IPS-18c (cell line): Measurements from ENCODE around the gene CCDC88C.

Experiments used
- H3K4me3 ChIP-seq: 2 replicates; pipeline ENCODE4 v1.7.0; 2013; ENCODE audit warnings: low read depth, mild to moderate bottlenecking, low read length, moderate library complexity; ENCODE audit not compliant: insufficient read depth
- H3K9me3 ChIP-seq: one replicate; pipeline ENCODE4 v1.6.1; 2013; ENCODE audit warnings: mild to moderate bottlenecking, low read length, moderate library complexity; ENCODE audit not compliant: control insufficient read depth, insufficient read depth

CCDC88C gene

DNA sequence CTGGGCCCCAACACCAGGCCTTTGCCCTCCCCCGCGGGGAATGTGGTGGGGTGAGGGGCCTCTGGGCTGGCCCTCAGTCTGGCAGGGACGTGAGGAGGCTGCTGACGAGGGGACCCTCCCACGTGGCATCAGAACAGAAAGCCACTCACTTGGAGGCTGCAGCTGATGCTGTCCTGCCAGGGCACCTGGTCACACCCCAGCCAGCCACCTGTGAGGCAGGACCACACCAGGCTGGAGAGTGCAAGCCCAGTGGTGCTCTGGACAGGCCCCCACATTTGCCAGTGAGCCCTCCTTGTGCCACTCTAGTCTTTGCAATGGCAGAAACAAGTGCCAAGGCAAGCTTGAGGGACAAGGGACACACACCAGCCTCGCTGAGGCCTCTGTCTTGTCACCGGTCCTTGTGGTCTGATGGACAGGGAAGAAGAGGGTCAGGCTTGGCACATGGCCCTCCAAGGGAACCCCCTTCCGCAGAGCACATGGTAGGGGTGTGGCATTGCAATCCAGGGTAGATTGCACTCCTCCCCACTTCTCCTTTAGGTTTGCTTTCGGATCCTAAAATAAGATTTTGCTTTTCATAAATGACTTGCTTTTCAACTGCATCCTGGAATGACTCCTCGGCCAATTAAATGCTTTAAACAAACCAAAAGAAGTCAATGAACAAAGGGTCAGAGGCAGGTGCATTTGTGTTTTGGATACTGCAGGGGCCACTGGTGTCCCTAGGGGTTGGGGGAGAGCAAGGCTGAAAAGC lies 53.7 kb downstream of the CCDC88C start:
- peaks cover 2% of the 10 kb centered on the region for H3K9me3 ChIP-seq
- H3K4me3 ChIP-seq = no peak overlapping the region

DNA sequence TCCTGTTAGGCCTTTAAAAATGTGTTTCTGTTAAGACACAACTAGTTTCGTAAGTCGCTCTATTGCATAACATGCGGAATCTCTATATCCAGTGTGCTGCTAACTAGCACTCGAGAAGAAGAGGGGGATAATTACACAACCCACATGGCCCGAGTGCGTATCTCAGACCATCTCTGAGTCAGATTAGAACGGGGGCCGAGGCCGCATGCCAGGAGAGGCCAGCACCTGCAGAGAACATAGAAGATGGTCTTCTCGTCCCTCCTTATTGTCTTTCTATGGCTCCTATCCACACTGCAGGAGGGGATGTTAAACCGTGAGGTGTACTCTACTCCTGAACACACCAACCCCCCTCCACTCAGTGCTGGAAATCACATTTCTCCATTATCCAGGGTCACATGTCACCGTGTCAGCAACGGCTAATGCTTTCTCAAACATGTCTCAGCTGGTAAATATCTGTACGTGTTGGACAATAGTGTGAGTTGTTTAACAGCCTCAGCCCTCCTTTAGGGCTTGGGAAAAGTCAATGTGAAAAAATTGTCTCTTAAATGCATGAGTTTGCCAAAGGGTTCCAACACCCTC lies 56.3 kb downstream of the CCDC88C start:
- Histone ChIP-seq H3K9me3 (peaks cover 2% of the 10 kb centered on the region), H3K4me3 (no peak overlapping the region)

DNA sequence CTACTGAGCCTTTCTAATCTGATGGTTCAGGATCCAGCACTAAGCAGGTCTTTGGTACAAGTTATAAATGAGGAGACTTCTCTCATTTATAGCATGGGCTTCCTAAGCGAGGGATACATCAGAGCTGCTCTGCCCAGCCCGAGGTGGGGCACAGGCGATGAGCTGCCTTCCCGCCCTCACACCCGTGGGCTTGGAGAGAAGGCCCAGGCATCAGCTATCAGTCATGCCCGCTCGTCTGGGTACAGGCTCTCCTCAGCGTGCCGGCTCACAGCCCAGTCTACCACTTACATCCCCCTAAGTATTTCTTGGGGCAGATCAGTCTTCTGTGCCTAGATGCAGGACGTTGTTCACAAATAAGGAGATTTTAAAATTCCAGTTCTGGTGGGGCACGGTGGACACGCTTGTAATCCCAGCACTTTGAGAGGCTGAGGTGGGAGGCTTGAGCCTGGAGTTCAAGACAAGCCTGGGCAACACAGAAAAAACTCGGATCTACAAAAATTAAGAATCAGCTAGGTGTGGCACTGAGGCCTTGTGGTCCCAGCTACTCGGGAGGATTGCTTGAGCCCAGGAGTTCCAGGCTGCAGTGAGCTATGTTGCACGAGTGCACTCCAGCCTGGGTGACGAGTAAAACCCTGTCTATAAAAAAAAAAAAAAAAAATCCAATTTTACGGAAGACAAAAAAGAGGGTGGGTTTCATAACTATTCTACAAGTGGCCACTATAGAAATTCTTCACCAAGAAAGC lies 57.0 kb downstream of the CCDC88C start:
- Histone ChIP-seq H3K4me3 (no peak overlapping the region), H3K9me3 (peaks cover 2% of the 10 kb centered on the region)

DNA sequence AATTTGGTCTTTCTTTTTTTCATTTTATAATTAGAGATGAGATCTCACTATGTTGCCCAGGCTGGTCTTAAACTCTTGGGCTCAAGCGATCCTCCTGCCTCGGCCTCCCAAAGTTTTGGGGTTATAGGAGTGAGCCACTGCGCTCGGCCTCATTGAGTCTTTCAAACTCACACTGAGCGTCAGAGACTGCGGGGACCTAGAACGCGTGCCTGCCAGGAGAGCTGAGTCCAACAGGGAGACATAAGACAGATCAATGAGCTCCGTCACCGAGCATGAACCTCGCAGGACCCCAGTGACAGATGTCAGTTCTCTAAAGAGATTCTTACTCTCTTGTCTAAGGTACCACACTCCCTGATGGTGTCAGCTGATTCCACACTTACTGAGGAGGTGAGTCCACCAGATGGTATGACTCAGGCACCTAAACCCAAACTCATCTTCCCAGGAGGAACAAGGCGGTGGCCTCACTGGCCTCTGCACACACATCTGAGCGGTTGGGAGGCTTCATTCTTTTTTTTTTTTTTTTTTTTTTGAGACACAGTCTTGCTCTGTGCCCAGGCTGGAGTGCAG lies 58.9 kb downstream of the CCDC88C start:
- peaks cover 2% of the 10 kb centered on the region for H3K9me3 ChIP-seq
- no peak overlapping the region for H3K4me3 ChIP-seq

DNA sequence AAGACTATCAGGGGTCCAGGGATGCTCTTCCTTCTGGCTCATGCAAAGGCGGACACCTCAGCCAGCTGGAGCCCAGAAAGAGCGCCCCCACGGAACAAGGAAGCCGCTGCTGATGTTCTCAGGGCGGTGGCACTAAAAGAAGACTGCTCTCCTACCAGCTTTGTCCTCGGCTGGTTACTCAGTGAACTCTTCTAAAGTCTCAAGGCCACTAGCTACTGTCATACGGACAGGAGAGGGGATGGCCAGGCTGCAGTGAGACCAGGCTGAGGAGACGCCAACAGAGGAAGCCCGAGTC lies 59.6 kb downstream of the CCDC88C start:
- peaks cover 2% of the 10 kb centered on the region for H3K9me3 ChIP-seq
- no peak overlapping the region for H3K4me3 ChIP-seq

DNA sequence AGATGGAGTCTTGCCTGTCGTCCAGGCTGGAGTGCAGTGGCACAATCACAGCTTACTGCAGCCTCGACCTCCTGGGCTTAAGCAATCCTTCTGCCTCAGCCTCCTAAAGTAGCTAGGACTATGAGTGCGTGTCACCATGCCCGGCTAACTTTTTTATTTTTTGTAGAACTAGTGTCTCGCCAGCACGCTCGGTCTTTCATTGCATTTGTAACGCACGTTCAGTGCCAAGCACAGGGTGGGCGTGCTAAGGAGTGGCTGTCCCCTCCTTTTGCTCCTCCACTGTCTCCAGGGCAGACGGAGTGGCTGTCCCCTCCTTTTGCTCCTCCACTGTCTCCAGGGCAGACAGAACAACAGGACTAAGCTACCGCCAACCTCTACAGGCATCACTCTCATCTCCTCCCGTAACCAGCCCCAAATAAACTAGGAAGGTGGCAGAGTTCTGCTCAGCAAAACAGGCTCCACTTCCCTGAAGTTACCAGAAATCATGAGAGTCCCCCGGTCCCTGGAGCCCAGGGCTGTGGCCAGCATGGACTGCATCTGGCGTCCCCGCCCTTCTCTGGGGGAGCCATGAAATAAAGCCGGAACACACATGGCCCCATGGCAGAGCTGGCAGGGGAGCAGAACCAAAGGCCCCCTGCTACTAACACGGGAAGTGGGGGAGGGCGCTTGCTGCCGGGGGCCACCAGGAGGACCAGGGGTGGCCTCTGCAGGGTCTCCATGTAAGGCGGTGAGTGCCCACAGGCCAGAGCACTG lies 60.2 kb downstream of the CCDC88C start:
- H3K4me3 ChIP-seq = no peak overlapping the region
- peaks cover 2% of the 10 kb centered on the region for H3K9me3 ChIP-seq

DNA sequence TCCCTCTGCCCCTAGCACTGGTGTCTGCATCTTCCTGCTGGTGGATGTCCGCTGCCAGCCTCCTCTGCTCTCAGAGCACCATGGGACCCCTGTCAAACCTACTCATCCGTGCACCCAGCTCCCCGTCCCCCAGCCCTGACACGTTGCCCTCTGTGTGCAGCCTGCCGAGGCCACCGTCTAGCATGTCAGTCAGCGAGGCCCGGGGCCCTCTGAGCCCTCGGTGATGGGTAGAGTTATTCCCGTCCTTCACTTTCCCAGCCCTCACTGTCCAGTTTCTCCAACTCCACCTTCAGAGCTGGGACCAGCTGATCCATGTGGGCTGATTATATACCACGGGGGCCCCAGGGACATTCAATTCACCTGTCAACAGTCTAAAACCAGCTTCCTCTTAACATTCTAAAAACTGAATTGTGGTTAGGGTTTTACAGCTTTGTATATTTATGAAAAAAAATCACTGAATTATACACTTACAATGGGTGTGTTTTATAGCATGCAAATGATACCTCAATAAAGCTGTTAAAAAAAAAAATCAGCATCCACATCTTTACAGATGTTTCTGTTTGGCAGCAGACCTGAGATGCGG lies 61.3 kb downstream of the CCDC88C start:
- no peak overlapping the region for H3K4me3 ChIP-seq
- peaks cover 2% of the 10 kb centered on the region for H3K9me3 ChIP-seq

DNA sequence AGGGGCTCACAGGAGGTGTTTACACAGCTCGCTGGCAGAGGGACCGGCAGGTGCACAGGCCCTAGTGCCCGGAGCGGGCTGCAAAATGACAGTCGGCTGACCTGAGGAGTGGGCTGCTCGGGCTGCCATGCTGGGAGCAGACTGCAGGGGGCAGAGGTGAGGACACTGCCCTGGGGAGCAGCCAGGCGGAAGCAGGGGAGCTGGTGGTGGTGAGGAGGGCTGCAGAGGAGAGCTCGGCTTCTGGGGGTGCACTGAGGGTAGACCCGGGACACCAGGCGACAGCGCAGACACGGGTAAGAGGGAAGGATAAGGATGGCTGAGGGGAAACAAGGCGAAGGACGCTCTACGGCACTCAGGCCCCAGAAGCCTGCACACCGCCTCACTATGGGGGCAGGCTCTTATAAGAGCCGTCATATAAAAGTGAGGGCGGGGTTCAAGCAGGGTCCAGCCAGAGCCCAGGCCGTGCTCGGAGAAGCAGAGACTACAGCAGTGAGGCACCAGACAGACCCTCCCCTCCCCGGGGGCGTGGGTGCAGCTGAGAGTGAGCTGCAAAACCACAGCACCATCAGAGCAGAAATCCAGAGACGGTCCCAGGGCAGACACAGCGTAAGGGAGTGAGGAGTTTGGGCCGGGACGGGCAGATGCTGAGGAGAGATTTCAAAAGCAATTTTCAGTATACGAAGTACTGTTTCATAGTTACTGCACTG lies 62.5 kb downstream of the CCDC88C start:
- H3K4me3 ChIP-seq = no peak overlapping the region
- no peaks in the 10 kb centered on the region for H3K9me3 ChIP-seq

DNA sequence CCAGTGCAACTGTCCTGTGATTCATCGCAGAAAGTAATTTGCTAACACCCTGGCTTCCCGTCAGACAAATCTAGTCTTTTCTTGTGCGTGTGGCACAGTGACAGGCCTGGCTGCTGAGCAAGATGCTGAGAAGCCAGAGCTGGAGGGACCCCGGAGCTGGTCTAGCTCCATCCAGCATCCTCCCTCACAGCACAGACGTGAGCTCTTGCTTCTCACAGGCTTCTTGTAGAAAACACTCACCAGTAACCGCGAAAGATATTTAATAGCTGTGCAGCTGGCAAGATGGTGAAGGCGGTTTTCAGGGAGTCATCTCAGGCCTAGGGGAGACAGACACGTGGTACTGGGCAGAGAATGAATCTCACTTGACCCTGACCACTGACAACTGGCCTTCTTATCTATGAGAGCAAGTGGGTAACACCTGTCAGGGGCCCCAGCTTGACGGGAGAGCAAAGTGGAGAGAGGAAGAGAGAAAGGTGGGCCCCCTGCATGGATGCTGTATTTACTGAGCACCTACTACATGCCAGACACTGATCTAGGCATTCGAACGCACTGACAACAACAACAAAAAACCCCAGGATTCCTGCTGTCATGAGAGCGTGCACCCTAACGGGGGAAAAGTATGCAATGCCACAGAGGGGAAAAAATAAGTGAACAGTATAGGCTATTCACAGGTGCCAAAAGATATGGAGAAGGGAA lies 63.3 kb downstream of the CCDC88C start:
- H3K9me3 ChIP-seq = no peaks in the 10 kb centered on the region
- no peak overlapping the region for H3K4me3 ChIP-seq

DNA sequence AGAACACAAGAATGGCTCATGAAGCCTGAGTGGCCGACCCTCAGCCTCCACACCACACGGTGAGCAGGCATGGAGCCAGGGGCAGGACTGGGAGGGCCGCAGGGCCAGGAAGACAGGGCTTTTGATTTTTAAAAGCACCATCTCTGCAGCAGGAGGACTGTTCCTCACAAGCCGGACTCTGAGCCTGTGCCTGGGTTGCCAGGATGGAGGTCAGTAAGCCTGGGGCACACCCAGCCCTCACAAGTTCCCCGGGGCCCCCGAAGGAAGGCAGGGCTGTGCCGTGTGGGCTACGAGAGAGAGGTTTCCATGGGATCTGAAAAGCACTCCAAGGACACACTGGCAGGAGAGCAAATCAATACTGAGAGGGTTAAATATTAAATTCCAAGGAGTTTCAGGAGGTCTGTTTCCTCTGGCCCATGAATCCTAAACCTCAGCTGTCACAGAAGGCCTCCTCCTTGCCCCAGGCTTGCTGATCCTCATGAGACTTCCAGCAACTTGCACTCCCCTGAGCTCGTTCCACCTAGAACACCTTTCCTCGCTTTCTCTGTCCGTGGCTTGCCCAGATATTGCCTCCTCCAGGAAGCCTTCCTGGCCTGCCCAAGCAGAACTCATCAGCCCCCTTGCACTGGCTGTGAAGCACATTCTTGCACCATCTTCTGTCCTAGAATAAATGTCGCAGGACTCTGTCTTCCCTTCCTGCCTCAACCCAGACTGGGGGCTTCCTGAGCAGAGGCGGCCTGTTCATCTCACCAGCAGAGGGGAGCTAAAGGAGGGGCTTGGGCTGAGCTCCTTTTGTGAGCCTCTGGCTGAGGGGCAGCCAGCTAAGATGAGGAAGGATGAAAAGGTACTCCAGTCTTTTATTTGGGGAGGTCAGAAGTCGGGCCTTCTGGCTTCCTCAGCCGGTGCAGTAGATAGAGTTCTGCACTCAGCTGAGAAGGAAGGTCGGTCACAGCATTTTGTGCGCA lies 64.6 kb downstream of the CCDC88C start:
- no peaks in the 10 kb centered on the region for H3K9me3 ChIP-seq
- no peak overlapping the region for H3K4me3 ChIP-seq

DNA sequence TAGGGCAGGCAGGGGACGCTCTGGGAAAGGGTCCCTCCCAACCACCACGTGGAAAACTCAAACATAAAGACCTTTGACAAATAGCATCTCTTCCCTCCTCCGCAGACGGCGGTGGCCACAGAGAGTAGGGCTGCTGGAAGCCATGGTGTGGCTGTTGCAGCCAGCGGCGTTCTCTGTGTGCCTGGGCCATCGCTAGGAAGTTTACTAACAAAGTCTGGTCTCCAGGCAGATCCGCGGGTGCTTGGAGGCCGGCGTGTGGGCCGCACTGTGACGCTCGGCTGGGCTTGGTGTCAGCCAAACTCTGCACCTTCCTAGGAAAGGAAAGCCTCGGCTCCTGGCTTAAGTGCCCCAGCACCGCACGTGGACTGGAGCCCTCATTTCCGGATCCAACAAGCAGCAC lies 65.6 kb downstream of the CCDC88C start:
- Histone ChIP-seq H3K4me3 (no peak overlapping the region), H3K9me3 (no peaks in the 10 kb centered on the region)

DNA sequence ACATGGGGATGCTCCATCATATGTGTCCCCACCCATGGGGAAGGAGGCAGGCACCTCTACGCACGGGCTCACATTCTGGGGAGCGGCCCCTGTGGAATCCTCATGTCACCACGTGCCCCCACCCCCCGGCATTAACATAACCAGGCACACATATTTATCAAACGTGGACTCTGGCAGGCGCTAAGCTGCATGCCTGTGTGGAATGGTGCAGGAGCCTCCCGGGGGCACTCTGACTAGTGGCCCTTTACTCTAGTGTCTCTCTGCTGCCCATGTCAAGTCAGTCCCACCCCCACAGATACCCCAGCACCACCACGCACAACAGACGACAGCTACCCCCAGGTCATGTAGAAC lies 66.1 kb downstream of the CCDC88C start:
- H3K9me3 ChIP-seq = no peaks in the 10 kb centered on the region
- no peak overlapping the region for H3K4me3 ChIP-seq

DNA sequence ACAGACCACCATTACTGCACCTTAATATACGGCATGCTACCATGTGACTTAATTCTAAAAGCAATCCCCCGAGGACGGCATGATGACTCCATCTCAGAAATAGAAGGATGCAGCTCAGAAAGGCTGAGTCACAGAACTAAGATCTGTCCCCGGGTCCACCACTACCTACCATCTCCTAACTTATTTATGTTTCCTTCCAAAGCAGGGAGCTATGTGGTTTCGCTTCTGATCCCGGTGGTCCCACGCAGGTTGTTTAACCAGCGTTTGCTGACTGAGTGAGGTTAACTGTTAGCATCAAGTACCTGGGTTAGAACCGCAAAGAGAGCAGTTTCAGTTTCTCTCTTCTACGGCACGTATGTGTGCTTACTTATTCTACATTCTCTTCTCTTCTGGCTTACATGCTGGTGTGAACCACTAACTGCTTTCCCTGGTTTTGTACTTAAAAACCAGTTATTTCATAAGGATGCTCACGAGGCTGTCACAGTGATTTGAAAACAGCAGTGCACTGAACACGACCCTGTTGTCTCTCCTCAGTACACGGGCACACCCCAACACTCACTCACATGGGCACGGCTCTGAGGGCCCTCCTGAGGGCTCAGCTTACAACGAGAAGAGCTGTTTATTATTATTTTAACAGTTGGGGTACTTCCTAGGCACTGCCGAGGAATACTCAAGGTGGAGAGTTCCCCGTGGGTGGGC lies 66.7 kb downstream of the CCDC88C start:
- no peak overlapping the region for H3K4me3 ChIP-seq
- no peaks in the 10 kb centered on the region for H3K9me3 ChIP-seq

DNA sequence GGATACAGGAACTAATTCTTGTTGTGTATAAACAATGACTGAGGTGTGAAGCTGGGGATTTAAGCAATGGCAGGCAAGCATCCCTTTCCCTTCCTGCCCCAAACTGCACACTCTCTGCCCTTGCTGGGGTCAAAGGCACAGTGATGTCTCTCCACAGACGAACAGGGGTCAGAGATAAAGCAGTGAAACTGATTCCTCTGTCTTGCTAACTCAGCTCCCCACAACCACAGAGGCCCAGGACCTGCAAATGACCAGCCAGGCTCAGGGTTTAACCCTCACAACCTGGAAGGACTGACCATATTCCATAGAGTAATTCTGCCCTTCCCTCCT lies 67.2 kb downstream of the CCDC88C start:
- Histone ChIP-seq H3K9me3 (no peaks in the 10 kb centered on the region), H3K4me3 (no peak overlapping the region)

DNA sequence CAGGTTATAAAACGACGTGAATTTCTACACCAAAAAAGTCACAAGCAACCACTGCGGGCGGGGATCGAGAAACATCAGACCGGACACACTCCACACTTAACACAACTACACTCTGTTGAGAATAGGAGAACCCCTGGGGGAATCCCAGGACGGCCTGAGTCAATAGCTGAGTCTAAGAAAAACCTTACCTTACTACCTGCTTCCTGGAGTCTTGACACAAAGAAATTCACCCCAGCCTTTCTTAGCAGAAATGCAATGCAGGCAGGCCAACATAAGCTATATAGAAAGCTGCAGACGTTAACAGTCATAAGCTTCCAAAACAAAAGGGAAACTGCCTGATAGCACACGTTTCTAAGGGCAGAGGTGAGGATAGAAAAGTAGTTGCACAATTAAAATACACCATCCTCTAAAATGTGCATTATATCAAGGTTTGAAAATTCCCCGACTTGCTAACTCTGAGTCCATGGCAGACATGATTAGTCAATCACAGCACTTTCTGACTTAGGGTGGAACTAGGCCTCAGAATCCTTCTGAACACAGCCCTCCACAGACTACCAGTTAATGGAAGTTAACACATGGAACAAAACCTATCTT lies 68.0 kb downstream of the CCDC88C start:
- no peak overlapping the region for H3K4me3 ChIP-seq
- no peaks in the 10 kb centered on the region for H3K9me3 ChIP-seq
